Stimulated activated CD4-positive, alpha-beta T cell treated with anti-CD3 and anti-CD28 coated beads, TNF-alpha, amount 100 ng/mL, for 24 hours (primary cell): ENCODE results near the gene SYDE2.
"Not testable (repeated sequence)": the region's sequence is repeated elsewhere in the genome, so short reads cannot be mapped to it uniquely, and the experiment has no call there.

ENCODE experiments used
- DNase-seq, 3 experiments: peaks; one replicate each; pipeline ENCODE4 v3.0.0-alpha.2; 2020; ENCODE audit warnings: low read depth in 3 of 3

Gene SYDE2, protein sequence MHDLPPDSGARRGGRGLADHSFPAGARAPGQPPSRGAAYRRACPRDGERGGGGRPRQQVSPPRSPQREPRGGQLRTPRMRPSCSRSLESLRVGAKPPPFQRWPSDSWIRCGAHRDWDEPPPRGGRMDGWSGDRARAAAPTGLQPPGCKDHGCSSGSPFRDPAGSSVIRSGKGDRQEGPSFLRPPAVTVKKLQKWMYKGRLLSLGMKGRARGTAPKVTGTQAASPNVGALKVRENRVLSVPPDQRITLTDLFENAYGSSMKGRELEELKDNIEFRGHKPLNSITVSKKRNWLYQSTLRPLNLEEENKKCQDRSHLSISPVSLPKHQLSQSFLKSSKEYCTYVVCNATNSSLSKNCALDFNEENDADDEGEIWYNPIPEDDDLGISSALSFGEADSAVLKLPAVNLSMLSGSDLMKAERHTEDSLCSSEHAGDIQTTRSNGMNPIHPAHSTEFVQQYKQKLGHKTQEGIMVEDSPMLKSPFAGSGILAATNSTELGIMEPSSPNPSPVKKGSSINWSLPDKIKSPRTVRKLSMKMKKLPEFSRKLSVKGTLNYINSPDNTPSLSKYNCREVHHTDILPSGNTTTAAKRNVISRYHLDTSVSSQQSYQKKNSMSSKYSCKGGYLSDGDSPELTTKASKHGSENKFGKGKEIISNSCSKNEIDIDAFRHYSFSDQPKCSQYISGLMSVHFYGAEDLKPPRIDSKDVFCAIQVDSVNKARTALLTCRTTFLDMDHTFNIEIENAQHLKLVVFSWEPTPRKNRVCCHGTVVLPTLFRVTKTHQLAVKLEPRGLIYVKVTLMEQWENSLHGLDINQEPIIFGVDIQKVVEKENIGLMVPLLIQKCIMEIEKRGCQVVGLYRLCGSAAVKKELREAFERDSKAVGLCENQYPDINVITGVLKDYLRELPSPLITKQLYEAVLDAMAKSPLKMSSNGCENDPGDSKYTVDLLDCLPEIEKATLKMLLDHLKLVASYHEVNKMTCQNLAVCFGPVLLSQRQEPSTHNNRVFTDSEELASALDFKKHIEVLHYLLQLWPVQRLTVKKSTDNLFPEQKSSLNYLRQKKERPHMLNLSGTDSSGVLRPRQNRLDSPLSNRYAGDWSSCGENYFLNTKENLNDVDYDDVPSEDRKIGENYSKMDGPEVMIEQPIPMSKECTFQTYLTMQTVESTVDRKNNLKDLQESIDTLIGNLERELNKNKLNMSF

DNA sequence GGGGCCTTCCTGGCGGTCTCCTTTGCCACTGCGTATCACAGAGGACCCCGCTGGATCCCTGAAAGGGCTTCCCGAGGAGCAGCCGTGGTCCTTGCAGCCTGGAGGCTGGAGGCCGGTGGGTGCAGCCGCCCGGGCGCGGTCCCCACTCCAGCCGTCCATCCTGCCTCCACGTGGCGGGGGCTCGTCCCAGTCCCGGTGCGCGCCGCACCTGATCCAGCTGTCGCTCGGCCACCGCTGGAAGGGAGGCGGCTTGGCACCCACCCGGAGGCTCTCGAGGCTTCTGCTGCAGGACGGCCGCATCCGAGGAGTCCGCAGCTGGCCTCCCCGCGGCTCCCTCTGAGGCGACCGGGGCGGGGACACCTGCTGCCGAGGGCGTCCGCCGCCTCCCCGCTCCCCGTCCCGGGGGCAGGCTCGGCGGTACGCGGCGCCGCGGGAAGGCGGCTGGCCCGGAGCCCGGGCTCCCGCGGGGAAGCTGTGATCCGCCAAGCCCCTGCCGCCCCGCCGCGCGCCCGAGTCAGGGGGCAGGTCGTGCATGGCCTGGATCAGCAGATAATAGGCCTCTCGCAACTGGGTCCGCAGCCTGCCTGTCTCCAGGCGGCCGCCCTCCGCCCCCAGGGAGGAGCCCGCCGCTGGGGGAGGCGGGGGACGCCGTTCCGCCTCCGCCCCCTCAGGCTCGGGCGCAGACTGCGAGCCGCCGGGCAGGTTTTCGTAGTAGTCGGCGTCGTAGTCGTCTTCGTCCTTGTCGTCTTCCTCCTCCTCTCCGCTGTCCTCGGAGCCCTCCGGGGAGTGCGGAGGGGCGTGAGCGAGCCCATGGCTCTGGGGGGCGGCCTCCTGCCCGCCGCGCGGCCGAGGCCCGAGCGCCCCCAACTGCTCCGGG is at the start of gene SYDE2:
Gene SYDE2, minus strand, starts transcription at position 554 of the 877 bp plus-strand sequence. Its CDS starts 20 bp downstream, at position 534.
- DNase-seq: peak; percentile 18 to 65 (median 56)

DNA sequence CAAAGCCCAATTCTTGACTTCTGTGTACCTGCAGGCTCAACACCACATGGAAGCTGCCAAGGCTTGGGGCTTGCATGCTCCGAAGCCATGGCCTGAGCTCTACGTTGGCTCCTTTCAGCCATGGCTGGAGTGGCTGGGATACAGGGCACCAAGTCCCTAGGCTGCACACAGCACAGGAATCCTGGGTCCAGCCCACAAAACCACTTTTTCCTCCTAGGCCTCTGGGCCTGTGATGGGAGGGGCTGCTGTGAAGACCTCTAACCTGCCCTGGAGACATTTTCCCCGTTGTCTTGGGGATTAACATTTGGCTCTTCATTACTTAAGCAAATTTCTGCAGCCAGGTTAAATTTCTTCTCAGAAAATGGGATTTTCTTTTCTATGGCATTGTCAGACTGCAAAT is 48.2 kb upstream of the SYDE2 start:
- not testable (repeated sequence) for DNase-seq

DNA sequence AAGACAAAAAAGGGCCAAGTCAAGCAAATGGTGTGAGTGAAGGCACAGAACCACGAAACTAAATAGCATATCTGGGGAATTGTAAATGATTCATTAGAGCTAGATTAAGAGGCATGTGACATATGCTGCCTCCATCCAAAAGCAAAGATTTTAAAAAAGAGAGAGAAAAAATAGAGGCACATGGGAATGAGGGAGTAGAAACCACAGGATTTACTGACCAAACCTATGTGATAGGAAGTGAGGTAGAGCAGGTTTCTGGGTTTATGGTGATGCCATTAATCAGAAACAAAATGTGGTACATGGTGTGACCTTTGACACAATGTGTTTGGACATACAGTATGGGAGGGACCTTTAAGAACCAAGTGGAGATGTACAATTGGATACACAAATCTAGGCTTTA is 45.1 kb upstream of the SYDE2 start:
- no peak for DNase-seq

DNA sequence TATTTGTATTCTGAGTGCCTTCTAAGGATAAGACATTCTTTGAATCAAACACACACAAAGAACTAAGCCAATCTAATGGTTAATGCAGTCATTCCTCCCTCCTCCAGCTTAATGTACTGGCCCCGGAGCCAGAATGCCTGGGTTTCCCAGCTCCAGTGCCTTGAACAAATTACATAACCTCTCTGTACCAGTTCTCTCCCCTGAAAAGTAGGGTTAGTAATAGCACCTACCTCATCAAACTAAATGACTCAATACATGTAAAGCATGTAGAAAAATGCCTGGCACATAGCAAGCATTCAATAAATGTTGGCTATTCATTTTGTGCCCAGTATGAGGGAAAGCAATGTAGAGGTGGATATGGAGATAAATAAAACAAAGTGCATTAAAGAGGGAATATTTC is 44.6 kb upstream of the SYDE2 start:
- DNase-seq: no peak

DNA sequence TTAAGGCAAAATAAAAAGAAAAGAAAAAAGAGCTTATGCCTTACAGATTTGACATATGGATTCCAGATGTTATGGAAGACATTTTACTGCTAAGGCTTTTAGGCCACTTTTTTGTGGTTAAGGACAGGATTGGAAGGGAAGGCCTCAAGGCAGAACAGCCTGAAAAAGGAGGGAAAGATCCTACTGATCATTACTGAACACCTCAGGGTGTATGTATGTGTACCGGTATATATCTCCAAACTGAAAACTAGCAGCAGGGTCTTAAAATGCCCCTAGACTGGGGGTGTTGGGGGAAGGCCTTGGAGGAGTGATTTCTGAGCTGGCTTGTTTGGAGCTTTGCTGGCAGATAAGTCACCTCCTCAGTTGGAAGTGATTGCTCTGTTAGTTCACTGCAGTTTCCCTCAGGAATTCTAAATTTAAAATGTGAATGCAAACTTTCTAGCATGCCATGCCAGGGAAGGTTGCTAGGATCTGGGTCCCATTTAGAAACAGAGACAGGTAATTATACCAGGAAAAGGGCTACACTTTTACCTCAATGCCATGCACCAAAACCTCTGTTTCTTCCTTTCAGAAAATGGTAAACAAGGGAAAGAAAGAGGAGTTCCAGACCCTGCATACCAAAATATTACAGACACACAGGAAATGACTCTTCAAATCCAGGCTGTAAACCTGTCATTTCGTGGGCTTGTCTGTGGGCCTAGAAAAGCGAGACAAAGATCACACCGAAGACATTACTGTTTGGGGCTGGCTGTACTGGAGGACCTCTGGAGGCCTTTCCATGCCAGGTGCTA is 43.6 kb upstream of the SYDE2 start:
- DNase-seq: no peak

DNA sequence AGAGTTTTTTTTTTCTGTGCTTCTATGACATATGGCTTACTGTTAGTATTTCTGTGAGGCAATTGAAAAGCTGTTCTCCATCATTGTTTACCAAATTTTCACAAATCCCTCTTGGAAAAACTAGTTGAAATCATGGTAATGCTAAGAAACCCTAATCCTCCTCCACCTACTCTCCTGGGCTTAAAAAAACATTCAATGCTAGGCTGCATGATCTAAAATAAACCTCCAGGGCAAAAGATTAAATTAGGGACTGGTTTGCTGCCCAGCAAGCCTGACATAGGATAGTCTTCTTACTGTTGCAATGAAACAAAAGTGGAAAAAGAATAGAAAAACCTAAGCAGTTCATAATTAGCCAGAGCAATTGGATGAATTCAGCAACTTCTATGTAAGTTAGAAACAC is 42.6 kb upstream of the SYDE2 start:
- no peak for DNase-seq

DNA sequence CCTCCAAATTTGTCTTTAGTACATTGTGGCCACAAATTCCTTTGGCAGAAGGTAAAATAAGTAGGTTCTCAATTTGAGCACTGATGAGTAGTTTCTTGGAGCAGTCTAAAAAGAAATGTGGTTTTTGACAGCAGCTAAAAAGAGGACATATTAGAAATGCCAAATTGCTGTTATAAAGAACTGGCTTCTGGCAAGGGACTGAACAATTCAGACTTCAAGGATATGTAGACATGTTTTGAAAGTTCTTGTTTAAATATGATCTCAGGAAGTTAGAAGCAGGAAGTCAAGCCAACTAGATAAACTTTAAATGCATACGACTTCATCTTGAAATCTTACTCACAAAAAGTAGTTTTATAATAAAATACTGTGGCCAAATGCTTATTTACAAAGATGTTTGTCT is 39.8 kb upstream of the SYDE2 start:
- no peak for DNase-seq

DNA sequence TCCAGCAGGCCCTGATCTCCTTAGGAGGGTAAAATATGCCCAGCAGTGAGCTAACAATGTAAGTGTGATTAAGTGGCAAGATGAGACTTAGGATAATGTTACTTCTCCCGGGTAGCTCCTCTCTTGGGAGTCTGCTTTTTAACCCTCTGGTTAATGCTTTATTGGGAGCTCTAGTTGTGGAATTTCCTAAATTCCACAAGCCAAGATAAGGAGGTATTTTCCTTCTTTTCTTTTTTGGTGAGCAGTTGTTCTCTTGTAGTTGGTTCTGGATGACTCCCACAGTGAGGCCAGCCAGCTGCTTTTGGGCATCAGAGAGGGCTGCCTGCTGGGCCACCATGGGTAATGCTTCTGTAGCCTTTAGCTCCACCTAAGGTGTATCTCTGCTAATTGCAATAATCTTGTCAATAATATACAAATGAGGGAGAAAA is 39.4 kb upstream of the SYDE2 start:
- DNase-seq: no peak

DNA sequence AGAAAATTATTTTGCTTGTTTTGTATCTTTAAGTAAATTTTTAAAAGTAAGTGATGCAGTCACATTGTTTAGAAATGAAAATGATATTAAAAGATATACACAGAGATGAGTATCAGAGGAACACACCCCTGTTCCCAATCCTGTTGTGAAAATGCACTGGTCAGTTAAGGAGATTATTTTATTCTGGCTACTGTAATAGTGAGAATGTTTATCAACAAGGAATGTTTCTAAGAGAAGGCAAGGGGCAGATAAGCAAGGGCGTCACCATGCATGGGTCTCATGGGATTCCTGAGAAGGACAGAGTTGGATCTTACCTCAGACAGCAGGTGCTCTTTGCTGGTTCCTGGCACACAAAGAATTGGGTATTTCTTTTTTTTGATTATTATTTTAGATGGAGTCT is 36.8 kb upstream of the SYDE2 start:
- no peak for DNase-seq

DNA sequence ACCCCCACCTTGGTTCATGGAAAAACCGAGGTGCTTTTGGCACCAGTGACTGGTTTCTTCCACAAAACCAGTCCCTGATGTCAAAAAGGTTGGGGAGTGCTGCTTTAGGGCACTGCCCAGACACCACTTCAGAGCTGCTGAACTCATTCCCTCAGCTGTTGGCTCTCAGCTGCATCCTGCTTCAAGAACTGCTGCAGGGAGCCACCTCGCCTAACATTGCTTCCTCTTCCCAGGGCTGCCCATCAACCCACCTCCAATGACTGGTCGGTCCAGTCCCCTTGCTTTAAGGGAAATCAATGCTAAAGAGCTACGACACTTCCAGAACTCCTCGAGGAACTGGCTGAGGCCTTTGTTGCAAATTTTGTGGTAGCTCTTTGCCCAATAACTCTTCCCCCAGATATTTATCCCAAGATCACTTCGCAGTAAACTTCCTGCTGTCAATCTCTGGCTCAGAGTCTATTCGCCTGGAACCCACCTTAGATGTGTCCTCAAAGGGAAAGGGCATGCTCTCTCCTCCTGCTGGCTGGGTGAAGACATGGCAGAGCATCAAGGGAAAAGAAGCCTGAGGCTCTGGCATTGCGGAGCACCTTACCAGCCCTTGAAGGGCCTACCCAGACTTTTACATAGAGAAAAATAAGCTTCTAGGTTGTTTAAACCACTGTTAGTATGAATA is 29.6 kb upstream of the SYDE2 start:
- DNase-seq: peak in 1 of 3 experiments; percentile 0

DNA sequence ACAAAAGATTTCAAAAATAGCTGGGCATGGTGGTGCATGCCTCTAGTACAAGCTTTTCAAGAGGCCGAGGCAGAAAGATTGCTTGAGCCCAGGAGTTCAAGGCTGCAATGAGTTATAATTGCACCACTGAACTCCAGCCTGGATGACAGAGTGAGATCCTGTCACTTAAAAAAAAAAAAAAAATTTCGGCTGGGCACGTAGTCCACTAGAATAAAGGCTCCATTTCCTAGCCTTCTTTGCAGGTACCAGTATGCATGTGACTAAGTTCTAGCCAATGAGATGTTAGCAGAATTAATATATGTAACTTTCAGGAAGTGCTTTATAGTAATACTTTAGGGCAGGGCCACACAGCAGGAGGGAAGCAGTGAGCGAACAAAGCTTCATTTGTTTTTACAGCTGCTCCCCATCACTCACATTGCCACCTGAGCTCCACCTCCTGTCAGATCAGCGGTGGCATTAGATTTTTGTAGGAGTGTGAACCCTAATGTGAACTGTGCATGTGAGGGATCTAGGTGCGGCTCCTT is 28.8 kb upstream of the SYDE2 start:
- no peak for DNase-seq

DNA sequence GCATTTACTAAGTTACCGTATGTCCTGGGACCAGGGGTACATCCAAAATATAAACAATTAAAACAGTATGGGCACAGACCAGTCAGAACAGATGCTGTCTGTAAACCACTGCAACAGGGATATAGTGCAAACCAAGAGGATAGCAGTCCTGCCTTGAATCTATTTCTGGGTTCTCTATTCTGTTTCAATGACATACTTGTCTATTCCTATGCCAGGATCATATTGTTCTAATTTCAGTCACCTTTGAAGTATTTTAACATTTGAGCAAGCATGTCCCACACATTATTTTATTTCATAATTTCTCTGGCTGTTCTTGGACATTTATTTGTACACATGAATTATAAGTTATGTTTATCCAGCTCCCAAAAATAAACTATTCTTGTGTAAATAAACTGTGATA is 28.2 kb upstream of the SYDE2 start:
- DNase-seq: no peak

DNA sequence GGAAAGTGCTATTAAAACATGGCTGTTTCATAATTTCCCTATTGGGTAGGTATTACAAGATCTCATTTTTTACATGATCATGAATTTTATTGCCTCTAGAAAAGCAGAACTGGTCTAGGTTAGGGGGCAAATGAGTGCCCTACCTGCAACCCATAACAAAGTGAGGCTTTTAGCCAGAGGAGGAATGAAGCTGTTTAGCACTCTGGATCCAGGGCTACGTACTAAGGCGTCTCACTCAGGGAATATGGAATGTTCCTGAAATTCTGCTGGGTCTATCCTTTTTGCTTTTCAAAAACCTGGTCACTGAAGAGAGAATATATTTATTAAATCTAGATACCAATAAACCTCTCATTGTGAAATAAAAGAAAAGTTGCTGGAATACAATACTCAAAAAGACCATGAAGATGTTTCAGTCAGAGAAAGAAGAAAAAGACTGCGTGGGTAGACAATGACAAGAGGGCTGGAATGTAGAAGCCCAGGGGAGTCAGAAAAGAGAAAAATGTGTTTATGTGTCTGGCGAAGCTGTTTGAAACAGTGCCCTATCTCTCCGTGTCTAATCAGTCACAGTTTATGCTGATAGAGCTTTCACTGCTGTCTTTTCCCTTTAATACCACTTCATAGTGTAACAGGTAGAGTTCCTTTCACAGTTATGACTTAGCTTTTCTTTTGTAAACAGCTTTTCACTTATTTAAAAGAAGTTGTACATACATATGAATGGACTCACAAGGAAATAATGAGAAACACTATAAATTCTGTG is 25.0 kb upstream of the SYDE2 start:
- no peak for DNase-seq

DNA sequence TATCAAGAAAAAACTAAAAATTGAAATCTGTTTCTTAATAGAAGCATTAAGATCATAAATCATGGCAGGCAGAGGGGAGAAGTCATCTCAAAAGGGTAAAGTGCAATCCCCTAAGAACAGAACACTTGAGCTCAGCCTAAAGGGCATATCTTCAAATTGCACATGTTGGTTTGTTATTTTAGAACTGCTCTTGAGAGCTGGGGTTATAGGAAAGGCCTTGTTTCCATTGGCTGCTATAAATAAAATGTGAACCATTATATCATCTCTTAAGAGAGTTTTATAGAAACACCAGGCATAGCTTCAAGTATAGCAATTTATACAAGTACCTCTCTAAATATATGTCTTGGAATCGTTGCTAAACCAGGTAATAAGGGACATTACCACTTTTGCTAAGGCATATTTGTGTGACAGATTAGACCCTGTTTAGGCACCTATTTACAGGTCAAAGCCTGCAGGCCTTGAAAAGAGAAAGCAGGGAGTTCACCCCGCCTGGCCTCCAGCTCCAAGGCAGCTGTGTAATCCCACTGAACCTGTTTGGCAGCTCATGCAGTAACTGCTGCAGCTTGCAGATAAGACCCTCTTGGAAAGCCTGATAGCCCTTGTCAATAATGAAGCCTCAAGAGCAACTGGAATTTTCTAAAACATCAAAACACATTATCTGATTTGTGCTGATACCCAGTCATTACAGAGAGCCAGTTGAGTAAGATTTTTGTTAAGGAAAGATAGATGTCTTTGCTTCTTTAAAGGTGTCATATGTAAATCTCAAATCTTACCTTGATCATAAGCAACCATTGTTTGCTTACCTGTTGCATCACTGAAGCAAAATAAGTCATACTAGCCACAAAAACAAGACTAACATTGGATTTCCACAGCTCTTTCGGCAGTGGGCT is 24.2 kb upstream of the SYDE2 start:
- DNase-seq: no peak

DNA sequence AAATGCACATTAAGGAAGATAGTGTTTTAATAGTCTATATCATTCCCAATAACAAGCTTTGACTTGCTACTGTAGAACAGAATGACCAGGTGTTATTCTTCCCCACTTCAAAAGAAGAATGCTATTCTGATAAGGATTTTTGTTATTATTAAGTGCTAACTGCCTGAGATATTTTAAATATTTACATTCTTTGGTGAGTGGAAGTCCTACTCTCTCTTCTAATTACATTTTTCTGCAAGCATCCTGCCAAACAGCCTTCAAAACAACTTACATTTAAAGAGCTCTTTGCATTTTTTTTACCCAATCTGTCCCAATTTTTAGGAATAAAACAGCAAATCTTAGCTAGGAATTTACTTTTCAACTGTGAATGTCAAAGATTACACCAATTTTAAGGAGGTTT is 23.5 kb upstream of the SYDE2 start:
- DNase-seq: no peak

DNA sequence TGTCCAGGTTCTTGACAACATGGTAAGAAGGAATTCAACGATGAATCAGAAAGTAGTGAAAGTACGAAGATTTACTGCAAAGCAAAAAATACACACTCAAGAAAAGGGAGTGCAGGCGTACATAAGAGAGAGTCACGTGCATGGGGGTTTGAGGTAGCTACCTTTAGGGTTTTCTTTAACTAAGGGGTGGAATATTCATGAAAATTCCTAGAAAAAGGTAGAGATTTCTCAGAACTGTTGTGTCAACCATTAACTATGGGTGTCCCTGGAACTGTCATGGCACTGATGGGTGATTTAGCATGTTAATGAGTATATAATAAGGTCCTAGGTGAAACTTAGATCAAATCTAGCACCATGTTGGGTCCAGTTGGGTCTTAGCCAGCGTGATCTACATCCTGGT is 22.5 kb upstream of the SYDE2 start:
- DNase-seq: no peak

DNA sequence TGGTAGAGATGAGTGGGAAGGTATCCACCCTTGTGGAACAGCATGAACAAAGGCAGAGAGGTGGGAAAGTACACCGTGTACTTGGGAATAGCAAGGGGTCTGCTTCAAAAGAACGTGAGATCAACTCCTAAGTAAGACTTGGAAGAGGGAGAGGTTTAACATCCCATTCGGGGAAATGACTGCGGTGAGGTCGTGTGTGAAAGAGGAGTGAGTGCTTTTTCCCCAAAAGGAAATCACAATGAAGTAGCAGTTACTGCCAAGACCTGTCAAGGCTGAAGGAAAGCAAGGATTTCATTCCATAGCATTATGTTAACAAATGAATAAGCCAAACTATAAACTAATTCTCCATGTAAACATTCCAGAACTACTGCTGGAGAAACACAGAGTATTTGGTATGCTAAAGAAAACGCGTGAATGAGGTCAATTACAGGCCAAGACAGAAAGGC is 20.0 kb upstream of the SYDE2 start:
- no peak for DNase-seq
